HG03442 (cell line): ENCODE measurements around the gene TMEM263.
"Not testable (repeated sequence)": the region's sequence is repeated elsewhere in the genome, so short reads cannot be mapped to it uniquely, and the experiment has no call there.

Experiments used
- ATAC-seq: cut with Tn5 transposase; IDR thresholded peaks from one replicate; pipeline ENCODE4 v1.9.1; 2021; ENCODE audit warnings: mild to moderate bottlenecking, moderate library complexity; ENCODE audit not compliant: unreplicated experiment

Gene TMEM263

DNA sequence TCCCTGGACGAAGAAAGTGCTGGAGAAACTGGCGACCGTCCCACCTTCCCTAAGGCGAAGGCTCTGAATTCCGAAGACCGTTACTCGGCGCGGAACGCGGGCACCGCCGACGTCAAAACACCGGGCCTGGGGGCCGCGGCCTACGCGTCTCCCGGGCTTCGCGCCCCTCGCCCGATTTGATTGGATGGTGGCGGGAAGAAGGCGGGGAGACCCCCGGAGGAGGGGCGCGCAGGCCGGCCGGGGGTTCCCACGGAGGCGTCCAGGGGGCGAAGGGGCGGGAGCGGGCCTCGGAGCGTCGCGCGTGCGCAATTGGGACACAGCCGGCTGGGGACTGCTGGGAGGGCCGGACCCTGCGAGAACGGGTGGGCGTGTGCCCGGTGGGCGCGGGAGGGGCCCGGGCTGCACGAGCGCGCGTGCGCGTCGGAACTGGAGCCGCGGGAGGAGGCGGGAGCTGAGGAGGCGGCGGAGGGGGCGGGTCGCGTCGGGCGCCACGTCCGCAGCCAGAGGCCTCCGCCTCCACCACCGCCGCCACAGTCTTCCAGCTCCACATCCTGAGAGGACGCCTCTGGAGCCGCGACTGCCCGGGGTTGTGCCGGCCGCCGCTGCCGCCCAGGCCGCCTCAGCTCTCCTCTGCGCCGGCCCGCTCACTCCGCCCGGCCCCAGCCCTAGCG lies at the start of gene TMEM263:
TSS of gene TMEM263 (plus strand) at position 531 of the 671 bp plus-strand sequence. CDS start 11,210 bp downstream, outside the sequence.
- ATAC-seq = peak; percentile 79

DNA sequence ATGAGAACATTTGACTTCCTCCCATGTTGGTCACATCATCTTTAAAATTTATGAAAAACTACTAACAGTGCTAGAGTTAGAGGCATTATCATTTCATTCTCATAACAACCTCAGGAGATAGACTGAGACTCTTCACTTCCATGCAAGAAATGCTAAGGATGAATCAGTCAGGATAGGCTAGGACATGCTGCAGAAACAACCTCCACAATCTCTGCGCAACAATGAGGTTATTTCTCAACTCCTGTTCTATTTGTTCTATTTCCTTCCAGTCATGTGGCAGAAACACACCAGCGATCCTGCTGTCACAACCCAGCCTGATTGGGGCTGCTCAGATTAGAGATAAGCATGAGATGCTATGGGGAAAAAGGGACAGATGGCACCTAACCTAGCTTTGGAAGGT lies 49.0 kb upstream of the TMEM263 start:
- no peak for ATAC-seq

DNA sequence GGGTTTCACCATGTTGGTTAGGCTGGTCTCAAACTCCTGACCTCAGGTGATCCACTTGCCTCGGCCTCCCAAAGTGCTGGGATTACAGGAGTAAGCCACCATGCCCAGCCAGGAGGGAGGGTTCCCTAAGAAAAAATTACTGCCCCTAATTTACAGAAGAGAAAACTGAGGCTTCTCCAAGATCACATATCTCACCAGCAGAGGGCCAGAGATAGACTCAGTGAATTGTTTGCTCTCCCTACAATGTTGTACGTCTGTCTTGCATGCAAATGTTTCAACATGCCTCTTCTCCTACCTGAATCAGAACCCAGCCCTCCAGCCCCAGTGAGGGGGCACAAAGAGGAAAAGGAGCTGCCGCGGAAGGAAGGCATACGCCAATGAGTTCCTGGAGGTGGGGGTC lies 48.3 kb upstream of the TMEM263 start:
- ATAC-seq = no peak

- no peak for ATAC-seq
Measured at GRCh38 chr12:106907846-106908245, 47.9 kb upstream of the TMEM263 start.

GRCh38 chr12:106908561-106908960 lies 47.1 kb upstream of the TMEM263 start:
- no peak for ATAC-seq

DNA sequence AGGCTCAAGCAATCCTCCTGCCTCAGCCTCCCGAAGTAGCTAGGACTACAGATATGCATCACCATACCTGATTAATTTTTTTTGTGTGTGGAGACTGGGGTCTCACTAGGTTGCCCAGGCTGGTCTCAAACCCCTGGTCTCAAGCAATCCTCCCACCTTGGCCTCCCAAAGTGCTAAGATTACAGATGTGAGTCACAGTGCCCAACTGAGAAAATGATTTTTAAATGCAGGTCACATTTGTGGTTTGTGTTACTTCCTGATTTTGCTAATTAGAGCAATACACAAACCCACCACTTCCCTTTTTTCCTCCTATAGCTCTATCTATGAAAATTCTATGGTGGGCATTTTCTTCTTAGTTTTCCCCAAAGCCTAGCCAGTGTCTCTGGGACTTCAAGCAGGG lies 45.5 kb upstream of the TMEM263 start:
- peak; percentile 52 for ATAC-seq

GRCh38 chr12:106911581-106911980 lies 44.1 kb upstream of the TMEM263 start:
- ATAC-seq = no peak

DNA sequence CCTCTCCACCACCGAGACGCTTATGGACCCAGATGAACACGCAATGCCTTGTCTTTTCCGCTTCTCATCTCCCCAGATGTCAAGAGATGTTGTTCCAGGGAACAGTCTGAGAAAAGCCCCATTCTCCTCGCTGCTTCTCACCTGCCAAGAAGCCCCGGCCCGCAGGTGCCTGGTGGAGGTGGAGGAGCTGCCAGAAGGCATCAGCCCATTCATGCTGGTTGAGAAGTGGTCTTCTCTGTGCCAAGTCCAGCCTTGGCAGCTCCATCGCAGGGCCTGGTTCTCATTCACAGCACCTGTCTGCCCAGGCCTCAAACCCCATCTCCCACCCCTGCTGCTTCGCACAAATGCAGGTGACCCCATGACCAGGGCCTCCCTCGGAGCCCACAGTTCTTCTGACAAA lies 42.3 kb upstream of the TMEM263 start:
- no peak for ATAC-seq

DNA sequence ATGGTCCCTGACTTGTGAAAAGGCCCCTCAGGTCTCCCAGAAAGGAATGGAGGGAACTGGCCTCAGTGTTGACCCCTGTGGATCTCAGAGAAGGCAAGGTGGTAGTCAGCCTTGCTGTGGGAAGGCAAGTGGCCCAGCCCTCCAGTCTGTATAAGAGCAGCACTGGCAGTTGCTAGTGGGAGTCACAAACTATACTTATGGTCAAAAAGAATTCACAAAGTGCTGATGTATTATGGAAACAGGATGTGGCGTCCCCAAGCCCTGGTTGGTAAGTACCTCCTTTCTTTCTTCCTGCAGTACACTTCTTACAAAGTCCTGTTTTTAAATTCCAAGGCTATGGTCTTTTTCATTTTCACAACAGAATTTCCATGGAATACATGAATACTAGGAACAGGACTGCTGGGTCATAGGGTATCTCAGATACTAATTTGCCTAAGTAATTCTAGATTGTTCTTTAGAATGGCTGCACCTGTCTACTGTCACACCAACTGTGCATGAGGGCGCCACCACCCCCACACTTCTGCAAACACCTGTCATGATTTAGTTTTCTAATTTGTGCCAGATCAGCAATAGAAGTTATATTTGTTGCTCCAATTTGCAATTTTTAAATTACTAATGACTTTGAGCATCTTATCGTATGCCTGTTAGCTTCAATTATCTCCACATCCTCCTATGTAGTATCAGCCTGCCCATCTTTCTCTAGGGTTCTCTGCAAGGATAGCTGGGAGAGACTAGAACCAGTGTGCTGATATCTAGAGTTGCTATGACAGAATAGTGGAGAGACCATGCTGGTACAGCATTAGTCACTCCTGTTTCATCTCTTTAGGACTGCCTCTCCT lies 40.7 kb upstream of the TMEM263 start:
- ATAC-seq = peak; percentile 73

- peak; percentile 11 for ATAC-seq
Measured at GRCh38 chr12:106915635-106916026, 40.1 kb upstream of the TMEM263 start.

- no peak for ATAC-seq
Measured at GRCh38 chr12:106917503-106917902, 38.2 kb upstream of the TMEM263 start.

- no peak for ATAC-seq
Measured at GRCh38 chr12:106918746-106919145, 37.0 kb upstream of the TMEM263 start.

GRCh38 chr12:106919910-106920544 lies 35.7 kb upstream of the TMEM263 start:
- no peak for ATAC-seq

DNA sequence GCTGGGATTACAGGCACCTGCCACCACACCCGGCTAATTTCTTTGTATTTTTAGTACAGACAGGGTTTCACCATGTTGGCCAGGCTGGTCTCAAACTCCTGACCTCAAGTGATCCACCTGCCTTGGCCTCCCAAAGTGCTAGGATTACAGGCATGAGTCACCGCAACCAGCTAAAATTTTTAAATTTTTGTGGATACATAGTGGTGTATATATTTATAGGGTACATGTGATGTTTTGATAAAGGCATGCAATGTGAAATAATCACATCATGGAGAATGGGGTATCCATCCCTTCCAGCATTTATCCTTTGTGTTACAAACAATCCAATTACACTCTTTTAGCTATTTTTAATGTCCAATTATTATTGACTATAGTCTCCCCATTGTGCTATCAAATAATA lies 33.7 kb upstream of the TMEM263 start:
- not testable (repeated sequence) for ATAC-seq

DNA sequence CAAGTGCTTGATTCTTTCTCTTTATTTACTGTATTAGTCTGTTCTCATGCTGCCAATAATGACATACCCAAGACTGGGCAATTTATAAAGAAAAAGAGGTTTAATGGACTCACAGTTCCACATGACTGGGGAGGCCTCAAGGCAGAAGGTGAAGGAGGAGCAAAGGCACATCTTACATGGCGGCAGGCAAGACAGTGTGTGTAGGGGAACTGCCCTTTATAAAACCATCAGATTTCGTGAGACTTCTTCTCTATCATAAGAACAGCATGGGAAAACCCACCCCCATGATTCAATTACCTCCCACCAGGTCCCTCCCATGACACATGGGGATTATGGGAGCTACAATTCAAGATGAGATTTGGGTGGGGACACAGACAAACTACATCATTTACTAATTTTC lies 32.1 kb upstream of the TMEM263 start:
- ATAC-seq = not testable (repeated sequence)

DNA sequence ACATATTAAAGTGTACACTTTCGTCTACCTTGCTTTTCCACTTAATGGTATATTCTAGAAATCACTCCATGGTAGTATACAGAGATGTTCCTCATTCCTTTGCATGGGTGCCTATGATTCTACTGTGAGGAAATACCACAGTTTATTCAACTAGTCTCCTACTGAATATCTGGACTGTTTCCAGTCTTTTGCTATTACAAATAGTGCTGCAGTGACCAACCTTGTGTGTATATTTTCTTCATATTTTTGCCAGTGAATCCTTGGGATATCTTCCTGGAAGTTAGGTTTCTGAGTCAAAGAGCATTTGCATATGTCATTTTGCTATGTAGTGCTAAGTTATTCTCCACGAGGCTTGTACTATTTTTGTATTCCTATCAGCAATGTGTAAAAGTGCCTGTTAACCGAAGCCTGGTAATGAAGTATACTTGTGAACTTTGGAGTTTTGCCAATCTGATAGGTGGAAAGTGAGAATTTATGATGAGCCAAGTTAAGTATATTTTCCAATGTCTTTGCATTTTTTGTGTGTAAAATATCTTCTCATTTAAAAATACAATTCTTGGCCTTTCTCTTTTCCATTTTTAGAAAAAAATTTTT lies 31.3 kb upstream of the TMEM263 start:
- no peak for ATAC-seq

- ATAC-seq = no peak
Measured at GRCh38 chr12:106926657-106927056, 29.1 kb upstream of the TMEM263 start.

DNA sequence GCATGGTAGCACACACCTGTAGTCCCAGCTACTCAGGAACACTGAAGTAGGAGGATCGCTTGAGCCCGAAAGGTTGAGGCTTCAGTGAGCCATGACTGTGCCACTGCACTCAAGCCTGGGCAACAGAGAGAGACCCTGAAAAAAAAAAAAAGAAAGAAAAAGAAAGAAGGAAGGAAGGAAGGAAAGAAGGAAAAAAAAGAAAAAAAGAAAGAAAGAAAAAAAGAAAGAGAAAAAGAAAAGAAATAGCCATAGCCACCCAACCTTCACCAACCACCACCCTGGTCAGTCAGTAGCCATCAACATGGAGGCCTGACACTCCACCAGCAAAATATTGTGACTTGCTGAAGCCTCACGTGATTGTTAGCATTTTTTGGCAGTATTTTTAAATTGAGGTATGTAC lies 21.4 kb upstream of the TMEM263 start:
- ATAC-seq = no peak

DNA sequence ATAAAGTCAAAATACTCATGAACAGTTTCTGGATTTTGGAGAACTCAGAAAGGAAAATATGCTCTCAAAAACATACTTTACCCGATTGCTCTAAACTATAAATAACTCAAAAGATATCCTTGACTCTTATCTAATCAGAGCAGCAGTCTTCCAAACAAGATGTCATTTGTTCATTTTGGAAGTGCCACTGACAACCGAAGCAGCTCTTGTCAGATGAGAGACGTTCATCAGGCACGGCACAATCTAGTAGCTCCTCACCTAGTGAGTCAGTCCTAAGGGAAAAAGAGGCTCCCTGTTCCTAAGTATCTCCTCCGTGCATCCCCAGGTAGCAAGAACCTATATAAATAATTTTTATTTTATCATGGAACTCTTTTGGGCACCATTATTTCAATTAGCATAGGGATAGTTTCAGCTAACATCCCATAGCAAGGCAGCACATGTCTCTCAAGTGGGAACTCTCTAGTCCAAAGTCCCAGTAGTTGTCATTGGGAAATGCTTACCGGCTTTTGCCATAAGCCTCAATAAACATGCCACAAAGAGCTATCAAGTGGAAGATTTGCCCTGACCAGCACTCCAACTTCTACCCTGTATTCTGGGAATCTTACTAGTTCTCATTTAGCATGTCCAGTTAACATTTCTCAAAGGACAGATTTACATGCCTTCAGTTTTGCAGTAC lies 14.1 kb upstream of the TMEM263 start:
- ATAC-seq = no peak

GRCh38 chr12:106942775-106943174 lies 12.9 kb upstream of the TMEM263 start:
- no peak for ATAC-seq
